ENCODE measurements around the gene SORCS2.

SORCS2 gene

GRCh38 chr4:7733801-7734650 is 541.7 kb downstream of the SORCS2 start:
- DNase-seq (ENCODE audit: low spot score) = no peak

GRCh38 chr4:7734651-7735260 is 542.4 kb downstream of the SORCS2 start:
- DNase-seq (ENCODE audit: low spot score) = no peak

GRCh38 chr4:7735395-7735794 is 543.1 kb downstream of the SORCS2 start:
- DNase-seq (ENCODE audit: low spot score) = no peak

GRCh38 chr4:7735961-7736360 is 543.6 kb downstream of the SORCS2 start:
- DNase-seq (ENCODE audit: low spot score) = no peak

GRCh38 chr4:7736436-7737267 is 544.3 kb downstream of the SORCS2 start:
- DNase-seq (ENCODE audit: low spot score) = no peak

- DNase-seq (ENCODE audit: low spot score) = no peak
These were observed 544.9 kb downstream of the SORCS2 start for GRCh38 chr4:7737268-7737645.

- DNase-seq (ENCODE audit: low spot score) = no peak
These were observed 545.6 kb downstream of the SORCS2 start for GRCh38 chr4:7737752-7738457.

- DNase-seq (ENCODE audit: low spot score) = no peak
These were observed 546.2 kb downstream of the SORCS2 start for GRCh38 chr4:7738458-7739076.

GRCh38 chr4:7739077-7739917 is 547.0 kb downstream of the SORCS2 start:
- no peak for DNase-seq (ENCODE audit: low spot score)

- no peak for DNase-seq (ENCODE audit: low spot score)
These were observed 547.9 kb downstream of the SORCS2 start for GRCh38 chr4:7739918-7740865.

GRCh38 chr4:7740866-7741525 is 548.7 kb downstream of the SORCS2 start:
- DNase-seq (ENCODE audit: low spot score) = no peak

- DNase-seq (ENCODE audit: low spot score) = no peak
These were observed 549.8 kb downstream of the SORCS2 start for GRCh38 chr4:7741946-7742806.

- no peak for DNase-seq (ENCODE audit: low spot score)
These were observed 550.5 kb downstream of the SORCS2 start for GRCh38 chr4:7742807-7743280.

GRCh38 chr4:7744142-7744804 is 551.9 kb downstream of the SORCS2 start:
- DNase-seq (ENCODE audit: low spot score) = peak; percentile 28

GRCh38 chr4:7745301-7745885 is 553.1 kb downstream of the SORCS2 start:
- no peak for DNase-seq (ENCODE audit: low spot score)

GRCh38 chr4:7746351-7747061 is 554.2 kb downstream of the SORCS2 start:
- DNase-seq (ENCODE audit: low spot score) = no peak
